GM12872 (cell line): ENCODE measurements around the gene FRMD4A.

ENCODE experiments used
- TF ChIP-seq, protein P1 (sequence below): IDR thresholded peaks from 3 replicates; pipeline ENCODE4 v1.5.1; 2011; ENCODE audit warnings: low read depth, mild to moderate bottlenecking, low read length, moderate library complexity; ENCODE audit not compliant: insufficient read depth

Gene FRMD4A

DNA sequence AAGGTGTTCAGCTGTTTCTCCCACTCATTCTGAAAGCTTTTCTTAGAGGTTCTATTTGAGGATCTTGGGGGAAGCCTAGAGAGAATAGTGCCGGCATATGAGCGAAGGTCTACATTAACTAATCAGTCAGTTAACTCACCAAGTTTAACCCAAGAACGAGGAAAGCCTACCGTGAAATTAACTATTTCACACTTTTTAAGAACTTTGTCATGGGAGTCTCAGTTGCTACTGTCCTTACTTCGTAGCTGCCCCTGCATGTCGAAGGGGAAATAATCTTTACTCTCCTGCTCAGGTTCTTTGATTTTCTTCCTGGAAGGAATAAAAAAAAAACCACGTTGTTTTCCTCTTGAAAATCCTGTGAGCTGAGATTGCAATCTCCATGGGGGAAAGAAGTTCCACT is 115.1 kb downstream of the FRMD4A start:
- TF ChIP-seq, protein P1, sequence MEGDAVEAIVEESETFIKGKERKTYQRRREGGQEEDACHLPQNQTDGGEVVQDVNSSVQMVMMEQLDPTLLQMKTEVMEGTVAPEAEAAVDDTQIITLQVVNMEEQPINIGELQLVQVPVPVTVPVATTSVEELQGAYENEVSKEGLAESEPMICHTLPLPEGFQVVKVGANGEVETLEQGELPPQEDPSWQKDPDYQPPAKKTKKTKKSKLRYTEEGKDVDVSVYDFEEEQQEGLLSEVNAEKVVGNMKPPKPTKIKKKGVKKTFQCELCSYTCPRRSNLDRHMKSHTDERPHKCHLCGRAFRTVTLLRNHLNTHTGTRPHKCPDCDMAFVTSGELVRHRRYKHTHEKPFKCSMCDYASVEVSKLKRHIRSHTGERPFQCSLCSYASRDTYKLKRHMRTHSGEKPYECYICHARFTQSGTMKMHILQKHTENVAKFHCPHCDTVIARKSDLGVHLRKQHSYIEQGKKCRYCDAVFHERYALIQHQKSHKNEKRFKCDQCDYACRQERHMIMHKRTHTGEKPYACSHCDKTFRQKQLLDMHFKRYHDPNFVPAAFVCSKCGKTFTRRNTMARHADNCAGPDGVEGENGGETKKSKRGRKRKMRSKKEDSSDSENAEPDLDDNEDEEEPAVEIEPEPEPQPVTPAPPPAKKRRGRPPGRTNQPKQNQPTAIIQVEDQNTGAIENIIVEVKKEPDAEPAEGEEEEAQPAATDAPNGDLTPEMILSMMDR, result no peak

DNA sequence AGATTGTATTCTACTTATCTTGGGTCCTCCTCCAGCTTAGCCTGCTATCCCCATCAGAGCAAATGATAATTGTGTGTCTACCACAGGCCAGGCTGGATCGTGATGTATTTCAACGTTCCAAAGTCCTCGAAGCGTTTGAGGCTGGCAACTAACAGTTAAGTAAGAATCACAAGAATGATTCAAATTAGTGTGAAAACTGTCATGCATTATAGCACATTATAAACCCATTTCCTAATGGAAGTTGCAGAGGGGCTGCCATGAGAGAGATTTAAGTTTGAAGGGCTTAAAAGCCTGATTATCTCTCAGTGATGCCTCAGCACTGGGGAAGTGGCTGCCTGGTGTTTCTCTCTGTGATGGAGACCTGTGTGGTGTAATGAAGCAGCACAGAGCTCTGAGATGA is 119.1 kb downstream of the FRMD4A start:
- TF ChIP-seq, protein P1, result no peak

DNA sequence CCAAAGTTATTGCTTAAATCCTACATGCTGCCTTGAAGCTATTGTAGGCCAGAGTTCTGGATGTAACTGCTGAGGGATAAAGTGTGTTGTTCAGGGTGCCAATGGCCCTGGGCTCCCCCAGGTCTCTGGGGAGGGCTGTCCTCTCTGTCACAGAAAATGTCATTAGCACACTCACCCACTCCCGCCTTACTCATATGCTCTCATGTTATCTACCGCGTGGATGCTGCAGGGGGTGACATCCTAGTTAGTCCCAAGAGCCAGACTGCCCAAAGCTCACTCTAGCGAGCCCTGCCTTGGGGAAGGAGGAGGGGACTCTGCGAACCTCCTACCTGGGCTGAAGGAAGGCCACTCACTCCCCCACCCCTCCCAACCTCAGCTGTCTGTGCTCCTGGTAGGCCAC is 122.5 kb downstream of the FRMD4A start:
- TF ChIP-seq, protein P1, result no peak

DNA sequence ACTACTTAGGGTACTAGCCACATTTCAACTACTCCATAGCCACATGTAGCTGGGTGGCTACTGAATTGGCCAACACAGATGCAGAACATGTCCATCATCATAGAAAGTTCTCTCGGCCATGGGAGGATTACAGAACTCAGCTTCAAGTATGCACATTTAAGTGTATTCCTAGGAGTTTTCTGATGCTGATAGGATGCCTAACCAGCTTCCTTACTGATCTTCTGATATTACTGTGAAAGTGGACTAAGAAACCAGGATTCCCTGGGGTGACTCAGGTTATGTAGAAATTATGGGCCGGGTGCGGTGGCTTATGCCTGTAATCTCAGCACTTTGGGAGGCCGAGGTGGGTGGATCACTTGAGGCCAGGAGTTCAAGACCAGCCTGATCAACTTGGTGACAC is 125.5 kb downstream of the FRMD4A start:
- TF ChIP-seq, protein P1, result no peak

DNA sequence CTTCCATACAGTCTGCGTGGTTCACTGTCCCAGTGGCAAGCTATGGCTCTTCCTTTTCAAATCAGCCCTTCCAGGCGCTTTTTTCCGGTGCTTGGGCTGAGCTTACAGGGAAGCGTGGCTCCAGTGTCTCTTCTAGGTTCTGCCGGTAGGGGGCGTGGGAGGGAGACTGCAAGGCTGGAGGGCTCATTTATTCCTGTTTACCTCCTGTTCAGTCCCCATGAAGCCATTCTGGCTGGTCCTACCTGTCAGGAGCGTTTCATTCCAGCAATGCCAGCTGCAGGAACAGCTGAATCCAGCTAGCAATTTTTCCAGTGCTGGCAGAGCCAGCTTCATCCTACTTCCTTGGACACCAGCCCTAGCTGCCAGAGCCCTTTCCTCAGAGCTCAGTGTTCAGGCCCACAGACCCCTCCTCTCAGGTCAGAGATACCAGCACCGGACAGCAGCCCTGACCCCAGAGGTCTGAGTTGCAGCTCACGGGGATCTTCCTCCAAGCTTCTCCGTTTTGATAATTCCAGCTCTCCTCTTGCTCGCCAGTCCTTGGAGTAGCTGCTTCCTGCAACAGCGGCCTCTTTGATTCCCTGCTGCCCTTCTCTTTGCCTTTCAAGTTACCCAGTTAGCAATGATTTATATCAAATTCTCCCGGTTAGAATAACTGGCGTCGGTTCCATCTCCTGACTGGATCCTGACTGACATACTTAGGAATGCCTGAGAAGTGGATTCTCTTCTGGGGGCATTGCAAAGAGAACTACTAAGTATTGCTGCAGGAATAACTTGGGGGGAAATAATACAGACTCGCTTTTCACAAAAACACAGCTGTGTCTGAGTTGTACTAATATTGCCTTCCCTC is 129.8 kb downstream of the FRMD4A start:
- TF ChIP-seq, protein P1, result peak; percentile 46

DNA sequence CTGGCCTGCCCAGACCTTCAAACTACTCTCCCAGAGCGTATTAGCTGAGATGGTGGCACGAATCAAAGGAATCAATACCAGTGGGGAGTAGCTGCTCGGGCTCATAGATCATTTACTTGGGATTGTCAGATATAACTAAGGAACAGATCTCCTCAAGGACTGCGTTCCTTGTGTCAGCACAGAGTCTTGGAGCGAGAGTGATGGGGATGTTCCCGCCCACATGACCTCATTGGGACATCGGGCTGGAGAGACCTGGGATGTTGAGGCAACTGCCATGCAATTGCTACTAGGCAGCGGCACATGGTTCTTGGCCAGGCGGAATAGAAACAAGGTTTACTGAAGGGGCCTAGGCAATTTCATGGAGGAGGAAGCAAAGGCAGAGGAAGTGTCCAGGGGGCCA is 132.6 kb downstream of the FRMD4A start:
- TF ChIP-seq, protein P1, result no peak

DNA sequence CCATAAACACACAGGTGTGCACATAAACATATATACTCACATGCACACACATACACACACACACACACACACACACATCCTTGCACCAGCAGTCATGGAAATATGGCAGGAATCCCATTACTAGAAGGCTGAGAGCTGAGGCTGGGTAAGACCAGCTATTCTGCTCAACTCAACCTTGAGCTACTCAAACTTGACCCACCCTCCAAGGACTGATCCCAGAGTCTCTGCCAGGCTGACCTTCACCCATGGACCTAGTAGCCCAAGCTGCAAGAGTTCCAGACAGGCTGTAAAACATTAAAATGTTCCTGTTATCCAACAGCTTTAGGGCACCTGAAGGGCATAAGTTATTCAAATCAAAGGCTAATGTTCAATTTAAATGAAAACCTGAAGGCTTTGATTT is 134.6 kb downstream of the FRMD4A start:
- TF ChIP-seq, protein P1, result no peak
